HL-60 (cell line): ENCODE data around the gene BIRC5.
"Not testable (repeated sequence)": the region's sequence is repeated elsewhere in the genome, so short reads cannot be mapped to it uniquely, and the experiment has no call there.

Experiments
- DNase-seq, 2 experiments: peaks; one replicate each; pipeline ENCODE4 v3.0.0-alpha.2; 2010 to 2020; ENCODE audit warnings: low read depth in 1 of 2, low spot score in 1 of 2
- H3K27ac ChIP-seq: fragments of 250-450 bp; sonication (Bioruptor Pico); replicated peaks from 2 replicates; pipeline ENCODE4 v1.5.1; 2020; ENCODE audit warnings: mild to moderate bottlenecking, moderate library complexity
- H3K27me3 ChIP-seq: fragments of 250-450 bp; sonication (Bioruptor Pico); 2 replicates; pipeline ENCODE4 v1.5.1; 2021; ENCODE audit warnings: mild to moderate bottlenecking, moderate library complexity; ENCODE audit not compliant: insufficient read depth, poor library complexity, severe bottlenecking
- H3K4me3 ChIP-seq: replicated peaks from 2 replicates; pipeline ENCODE4 v1.5.1; 2011; ENCODE audit warnings: mild to moderate bottlenecking, control low read depth, low read length; ENCODE audit not compliant: insufficient read depth
- GABPA ChIP-seq: IDR thresholded peaks from 2 replicates; pipeline ENCODE4 v1.6.1; 2012; ENCODE audit warnings: low read depth
- POLR2AphosphoS5 ChIP-seq: IDR thresholded peaks from 2 replicates; pipeline ENCODE4 v1.6.1; 2012; ENCODE audit warnings: low read depth
- SPI1 ChIP-seq: IDR thresholded peaks from 2 replicates; pipeline ENCODE4 v1.6.1; 2012; ENCODE audit warnings: low read depth, mild to moderate bottlenecking, borderline replicate concordance
- TF ChIP-seq, protein P1 (sequence below): IDR thresholded peaks from 2 replicates; pipeline ENCODE4 v1.6.1; 2012; ENCODE audit warnings: low read depth; ENCODE audit not compliant: insufficient replicate concordance
- TF ChIP-seq, protein P2 (sequence below): IDR thresholded peaks from one replicate; pipeline ENCODE4 v1.5.1; 2011; ENCODE audit warnings: low read length, control low read depth, inconsistent platforms; ENCODE audit not compliant: insufficient read depth

BIRC5 gene

DNA sequence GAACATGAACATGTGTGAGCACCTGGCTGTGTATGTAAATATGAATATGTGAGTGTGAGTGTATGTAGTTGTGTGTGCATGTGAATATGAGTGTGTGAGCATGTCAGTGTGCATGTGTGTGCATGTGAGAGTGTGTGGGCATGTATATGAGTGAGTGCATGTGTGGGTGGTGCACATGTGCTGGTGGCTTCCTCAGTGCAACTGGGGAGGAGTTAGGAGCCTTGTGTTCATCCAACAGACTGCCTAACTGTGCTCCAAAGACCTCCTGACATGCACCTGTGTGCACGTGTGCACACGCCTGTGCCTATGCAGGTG, 18.8 kb downstream of the BIRC5 start:
- Histone ChIP-seq H3K27ac (no peak overlapping the region), H3K4me3 (no peak overlapping the region), H3K27me3 (peaks cover 24% of the 10 kb centered on the region)
- TF ChIP-seq, protein P1, sequence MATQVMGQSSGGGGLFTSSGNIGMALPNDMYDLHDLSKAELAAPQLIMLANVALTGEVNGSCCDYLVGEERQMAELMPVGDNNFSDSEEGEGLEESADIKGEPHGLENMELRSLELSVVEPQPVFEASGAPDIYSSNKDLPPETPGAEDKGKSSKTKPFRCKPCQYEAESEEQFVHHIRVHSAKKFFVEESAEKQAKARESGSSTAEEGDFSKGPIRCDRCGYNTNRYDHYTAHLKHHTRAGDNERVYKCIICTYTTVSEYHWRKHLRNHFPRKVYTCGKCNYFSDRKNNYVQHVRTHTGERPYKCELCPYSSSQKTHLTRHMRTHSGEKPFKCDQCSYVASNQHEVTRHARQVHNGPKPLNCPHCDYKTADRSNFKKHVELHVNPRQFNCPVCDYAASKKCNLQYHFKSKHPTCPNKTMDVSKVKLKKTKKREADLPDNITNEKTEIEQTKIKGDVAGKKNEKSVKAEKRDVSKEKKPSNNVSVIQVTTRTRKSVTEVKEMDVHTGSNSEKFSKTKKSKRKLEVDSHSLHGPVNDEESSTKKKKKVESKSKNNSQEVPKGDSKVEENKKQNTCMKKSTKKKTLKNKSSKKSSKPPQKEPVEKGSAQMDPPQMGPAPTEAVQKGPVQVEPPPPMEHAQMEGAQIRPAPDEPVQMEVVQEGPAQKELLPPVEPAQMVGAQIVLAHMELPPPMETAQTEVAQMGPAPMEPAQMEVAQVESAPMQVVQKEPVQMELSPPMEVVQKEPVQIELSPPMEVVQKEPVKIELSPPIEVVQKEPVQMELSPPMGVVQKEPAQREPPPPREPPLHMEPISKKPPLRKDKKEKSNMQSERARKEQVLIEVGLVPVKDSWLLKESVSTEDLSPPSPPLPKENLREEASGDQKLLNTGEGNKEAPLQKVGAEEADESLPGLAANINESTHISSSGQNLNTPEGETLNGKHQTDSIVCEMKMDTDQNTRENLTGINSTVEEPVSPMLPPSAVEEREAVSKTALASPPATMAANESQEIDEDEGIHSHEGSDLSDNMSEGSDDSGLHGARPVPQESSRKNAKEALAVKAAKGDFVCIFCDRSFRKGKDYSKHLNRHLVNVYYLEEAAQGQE, result no peak
- TF ChIP-seq SPI1 (no peak), POLR2AphosphoS5 (no peak)
- no peak for DNase-seq

DNA sequence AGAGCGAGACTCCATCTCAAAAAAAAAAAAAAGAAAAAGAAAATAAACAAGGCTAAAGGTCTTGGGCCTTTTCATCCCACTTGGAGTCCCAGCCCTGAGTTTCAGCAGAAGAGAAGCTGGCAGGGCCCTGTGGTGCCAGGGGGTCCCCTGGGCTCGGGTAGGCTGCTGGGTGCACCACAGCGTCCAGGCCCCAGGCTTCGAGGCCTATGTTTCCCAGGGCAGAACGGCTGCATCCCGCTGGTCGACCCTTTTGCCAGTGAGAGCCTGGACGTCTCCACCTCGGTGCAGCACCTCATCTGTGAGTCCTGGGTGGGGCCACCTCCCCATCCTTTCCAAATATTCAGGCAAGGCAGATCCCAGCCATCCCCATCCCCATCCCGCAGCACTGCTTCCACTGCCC, 19.6 kb downstream of the BIRC5 start:
- Histone ChIP-seq H3K4me3 (no peak overlapping the region), H3K27me3 (peaks cover 23% of the 10 kb centered on the region), H3K27ac (no peak overlapping the region)
- DNase-seq, result no peak
- TF ChIP-seq, protein P1, result no peak
- TF ChIP-seq SPI1 (no peak), POLR2AphosphoS5 (no peak), GABPA (no peak)
- TF ChIP-seq, protein P2, sequence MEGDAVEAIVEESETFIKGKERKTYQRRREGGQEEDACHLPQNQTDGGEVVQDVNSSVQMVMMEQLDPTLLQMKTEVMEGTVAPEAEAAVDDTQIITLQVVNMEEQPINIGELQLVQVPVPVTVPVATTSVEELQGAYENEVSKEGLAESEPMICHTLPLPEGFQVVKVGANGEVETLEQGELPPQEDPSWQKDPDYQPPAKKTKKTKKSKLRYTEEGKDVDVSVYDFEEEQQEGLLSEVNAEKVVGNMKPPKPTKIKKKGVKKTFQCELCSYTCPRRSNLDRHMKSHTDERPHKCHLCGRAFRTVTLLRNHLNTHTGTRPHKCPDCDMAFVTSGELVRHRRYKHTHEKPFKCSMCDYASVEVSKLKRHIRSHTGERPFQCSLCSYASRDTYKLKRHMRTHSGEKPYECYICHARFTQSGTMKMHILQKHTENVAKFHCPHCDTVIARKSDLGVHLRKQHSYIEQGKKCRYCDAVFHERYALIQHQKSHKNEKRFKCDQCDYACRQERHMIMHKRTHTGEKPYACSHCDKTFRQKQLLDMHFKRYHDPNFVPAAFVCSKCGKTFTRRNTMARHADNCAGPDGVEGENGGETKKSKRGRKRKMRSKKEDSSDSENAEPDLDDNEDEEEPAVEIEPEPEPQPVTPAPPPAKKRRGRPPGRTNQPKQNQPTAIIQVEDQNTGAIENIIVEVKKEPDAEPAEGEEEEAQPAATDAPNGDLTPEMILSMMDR, result no peak

DNA sequence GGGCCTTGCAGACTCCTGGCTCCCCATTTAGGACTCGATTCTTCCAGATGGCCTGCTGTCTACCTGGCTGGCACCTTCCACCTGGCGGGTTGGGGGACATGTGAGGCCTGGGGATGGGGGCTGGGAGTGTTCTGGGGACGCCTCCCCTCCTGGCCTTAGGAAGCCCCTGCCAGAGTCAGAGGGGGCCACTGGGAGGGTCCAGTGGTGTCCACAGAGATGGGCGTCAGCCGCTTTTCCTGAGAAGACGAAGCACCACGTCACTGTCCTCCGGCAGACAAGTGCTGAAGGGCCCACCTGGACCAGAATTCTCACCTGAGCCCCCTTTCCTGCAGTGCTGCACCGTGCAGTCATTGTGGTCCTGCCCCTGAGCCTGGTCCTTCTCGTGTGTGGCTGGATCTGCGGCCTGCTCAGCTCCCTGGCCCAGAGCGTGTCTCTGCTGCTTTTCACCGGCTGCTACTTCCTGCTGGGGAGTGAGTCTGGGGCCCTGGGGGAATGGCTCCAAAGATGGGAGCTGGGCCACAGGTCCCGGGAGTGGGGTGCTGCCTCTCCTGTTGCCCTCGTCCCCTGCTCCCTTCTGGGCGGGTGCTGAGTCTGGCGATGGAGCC, 20.3 kb downstream of the BIRC5 start:
- no peak overlapping the region for H3K4me3 ChIP-seq
- DNase-seq, result no peak
- TF ChIP-seq, protein P1, result no peak
- no peak for TF ChIP-seq POLR2AphosphoS5
- TF ChIP-seq SPI1, result no peak
- no peak for TF ChIP-seq GABPA
- TF ChIP-seq, protein P2, result no peak
- peaks cover 23% of the 10 kb centered on the region for H3K27me3 ChIP-seq
- no peak overlapping the region for H3K27ac ChIP-seq

DNA sequence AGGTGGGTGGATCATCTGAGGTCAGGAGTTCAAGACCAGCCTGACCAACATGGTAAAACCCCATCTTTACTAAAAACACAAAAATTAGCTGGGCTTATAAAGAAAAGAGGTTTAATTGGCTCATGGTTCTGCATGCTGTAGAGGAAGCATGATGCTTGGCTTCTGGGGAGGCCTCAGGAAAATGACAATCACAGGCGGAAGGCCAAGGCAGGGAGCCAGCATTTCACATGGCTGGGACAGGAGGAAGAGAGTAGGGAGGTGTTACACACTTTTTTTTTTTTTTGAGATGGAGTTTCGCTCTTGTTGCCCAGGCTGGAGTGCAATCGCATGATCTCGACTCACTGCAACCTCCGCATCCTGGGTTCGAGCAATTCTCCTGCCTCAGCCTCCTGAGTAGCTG, 21.0 kb downstream of the BIRC5 start:
- H3K27ac ChIP-seq, DNase-seq, H3K4me3 ChIP-seq: not testable (repeated sequence)
- H3K27me3 ChIP-seq, result peaks cover 23% of the 10 kb centered on the region
